HepG2 (cell line): ENCODE data around the gene PSRC1. TPM values are rescaled to one million over a fixed set of nuclear protein-coding genes. Genes with fewer than 3 reads are reported as not detected.

Experiments used
- ATAD3A ChIP-seq: sonication (generic); formaldehyde crosslinking; IDR thresholded peaks from 2 replicates; pipeline ENCODE4 v1.4.0; 2020; ENCODE audit warnings: missing genetic modification reagents
- BHLHE40 ChIP-seq: IDR thresholded peaks from 2 replicates; pipeline ENCODE4 v1.6.1; 2011; ENCODE audit warnings: low read length, improper control_type of control experiment
- BRCA1 ChIP-seq: sonication (generic); formaldehyde crosslinking; IDR thresholded peaks from 2 replicates; pipeline ENCODE4 v1.4.0; 2020; ENCODE audit warnings: missing genetic modification reagents
- GTF3A ChIP-seq: sonication (generic); formaldehyde crosslinking; conservative IDR thresholded peaks from 2 replicates; pipeline ENCODE4 v1.4.0; 2020; ENCODE audit warnings: mild to moderate bottlenecking, missing genetic modification reagents
- HNRNPK ChIP-seq: fragments of 200-400 bp; formaldehyde crosslinking; IDR thresholded peaks from 2 replicates; pipeline ENCODE4 v1.6.1; 2018; ENCODE audit warnings: low read length, low read depth, moderate library complexity, mild to moderate bottlenecking; ENCODE audit not compliant: poor library complexity, severe bottlenecking
- HOXA5 ChIP-seq: sonication (generic); formaldehyde crosslinking; IDR thresholded peaks from 2 replicates; pipeline ENCODE4 v1.4.0; 2020; ENCODE audit warnings: missing genetic modification reagents
- KDM2A ChIP-seq: sonication (generic); formaldehyde crosslinking; IDR thresholded peaks from 2 replicates; pipeline ENCODE4 v1.4.0; 2020; ENCODE audit warnings: low read depth, missing genetic modification reagents, borderline replicate concordance
- KDM5A ChIP-seq: fragments of 200-600 bp; sonication (generic); IDR thresholded peaks from 2 replicates; pipeline ENCODE4 v1.7.0; 2018; ENCODE audit warnings: antibody characterized with exemption, mild to moderate bottlenecking, low read length, borderline replicate concordance
- MAX ChIP-seq: IDR thresholded peaks from 2 replicates; pipeline ENCODE4 v1.6.1; 2012; ENCODE audit warnings: inconsistent platforms
- MTERF4 ChIP-seq: sonication (generic); formaldehyde crosslinking; IDR thresholded peaks from 2 replicates; pipeline ENCODE4 v1.8.0; 2023; ENCODE audit warnings: mild to moderate bottlenecking, missing genetic modification reagents
- MXD4 ChIP-seq: IDR thresholded peaks from 2 replicates; pipeline ENCODE4 v1.6.1; 2016; ENCODE audit warnings: mild to moderate bottlenecking, missing biosample characterization, missing genetic modification reagents
- NBN ChIP-seq: fragments of 450-650 bp; conservative IDR thresholded peaks from 2 replicates; pipeline ENCODE4 v1.6.1; 2017
- POLR2AphosphoS5 ChIP-seq: IDR thresholded peaks from 2 replicates; pipeline ENCODE4 v1.6.1; 2012; ENCODE audit warnings: low read depth, low read length
- POLR2G ChIP-seq: fragments of 200-400 bp; formaldehyde crosslinking; IDR thresholded peaks from 2 replicates; pipeline ENCODE4 v1.6.1; 2018; ENCODE audit warnings: mild to moderate bottlenecking, low read depth, low read length, moderate library complexity
- SNAPC5 ChIP-seq: sonication (generic); formaldehyde crosslinking; IDR thresholded peaks from 2 replicates; pipeline ENCODE4 v1.8.1; 2023; ENCODE audit warnings: mild to moderate bottlenecking, missing genetic modification reagents, borderline replicate concordance
- SP1 ChIP-seq, 2 experiments: fragments of 450-650 bp in 1 of 2; sonication (generic) in 1 of 2; formaldehyde crosslinking in 1 of 2; IDR thresholded peaks; 2 replicates each; pipeline versions ENCODE4 v1.4.0 to v1.6.1; 2016 to 2020; ENCODE audit warnings: missing genetic modification reagents in 1 of 2
- SSRP1 ChIP-seq: IDR thresholded peaks from 2 replicates; pipeline ENCODE4 v1.6.1; 2016; ENCODE audit warnings: control low read depth
- THAP11 ChIP-seq: IDR thresholded peaks from 2 replicates; pipeline ENCODE4 v1.6.1; 2016; ENCODE audit warnings: missing biosample characterization, missing genetic modification reagents
- XRCC5 ChIP-seq: fragments of 200-400 bp; formaldehyde crosslinking; optimal IDR thresholded peaks from 2 replicates; pipeline ENCODE3; 2017; ENCODE audit warnings: mild to moderate bottlenecking, low read length
- ZBTB42 ChIP-seq: sonication (generic); formaldehyde crosslinking; IDR thresholded peaks from 2 replicates; pipeline ENCODE4 v1.5.0; 2020; ENCODE audit warnings: mild to moderate bottlenecking, missing genetic modification reagents
- ZFP36L1 ChIP-seq: sonication (generic); formaldehyde crosslinking; IDR thresholded peaks from 2 replicates; pipeline ENCODE4 v1.8.0; 2022; ENCODE audit warnings: mild to moderate bottlenecking, missing genetic modification reagents, moderate library complexity
- ZNF367 ChIP-seq: sonication (generic); formaldehyde crosslinking; IDR thresholded peaks from 2 replicates; pipeline ENCODE4 v1.4.0; 2020; ENCODE audit warnings: missing genetic modification reagents, borderline replicate concordance
- ZNF512 ChIP-seq: sonication (generic); formaldehyde crosslinking; IDR thresholded peaks from 2 replicates; pipeline ENCODE4 v1.4.0; 2020; ENCODE audit warnings: mild to moderate bottlenecking, missing genetic modification reagents
- ZNF607 ChIP-seq: sonication (generic); formaldehyde crosslinking; IDR thresholded peaks from 2 replicates; pipeline ENCODE4 v1.5.1; 2020; ENCODE audit warnings: missing genetic modification reagents, mild to moderate bottlenecking, borderline replicate concordance
- ZNF691 ChIP-seq: sonication (generic); formaldehyde crosslinking; IDR thresholded peaks from 2 replicates; pipeline ENCODE4 v1.4.0; 2020; ENCODE audit warnings: missing genetic modification reagents, low read depth, mild to moderate bottlenecking, borderline replicate concordance
- ZNF749 ChIP-seq: sonication (generic); formaldehyde crosslinking; IDR thresholded peaks from 2 replicates; pipeline ENCODE4 v1.8.0; 2022; ENCODE audit warnings: mild to moderate bottlenecking, missing genetic modification reagents, moderate library complexity, borderline replicate concordance
- ZNF761 ChIP-seq: sonication (generic); formaldehyde crosslinking; conservative IDR thresholded peaks from 2 replicates; pipeline ENCODE4 v1.4.0; 2020; ENCODE audit warnings: mild to moderate bottlenecking, missing genetic modification reagents
- ZNF792 ChIP-seq: IDR thresholded peaks from 2 replicates; pipeline ENCODE4 v1.6.1; 2016
- ZNF83 ChIP-seq: sonication (generic); formaldehyde crosslinking; IDR thresholded peaks from 2 replicates; pipeline ENCODE4 v1.4.0; 2020; ENCODE audit warnings: missing genetic modification reagents, mild to moderate bottlenecking, borderline replicate concordance
- polyA plus RNA-seq, 8 experiments: library from polyadenylated mRNA; depleted of rRNA in 3 of 8; stranded (reverse) in 7 of 8; unstranded in 1 of 8; fragments of >200 nt; fragmentation: Illumina TruSeq in 4 of 8; extraction: Trizol in 4 of 8; gene quantifications; 2 replicates each; pipeline versions ENCODE4 v1.2.1 to v1.2.3, GENCODE V29; 2011 to 2016; ENCODE audit warnings: low read depth in 4 of 8, missing spikeins in 1 of 8, mixed read lengths in 1 of 8; ENCODE audit not compliant: insufficient read depth in 1 of 8
- total RNA-seq, 5 experiments: library from RNA; depleted of rRNA; stranded (reverse); fragments of >200 nt; fragmentation: Illumina TruSeq; extraction: Trizol; gene quantifications; 2 replicates each; pipeline ENCODE4 v1.2.3, GENCODE V29; 2016; ENCODE audit warnings: low read depth in 1 of 5

The PSRC1 gene
- total and polyA plus RNA-seq, 2 of the 13 experiments (the other 11 are each of a cell fraction or from before 2014, with no cell fraction given) = 28.6 to 30.3 TPM

- 0 out of 2 replicates have a peak, but pooled peaks have one; percentile 20 for TF ChIP-seq MAX
- no peak for TF ChIP-seq MXD4 (CRISPR knock-in tag)
- TF ChIP-seq POLR2AphosphoS5 = peak; percentile 34
- no peak for TF ChIP-seq MTERF4 (CRISPR knock-in tag)
- peak; percentile 79 for TF ChIP-seq XRCC5
- TF ChIP-seq KDM5A = no peak
- TF ChIP-seq HNRNPK = no peak
- 0 out of 2 replicates have a peak, but pooled peaks have one; percentile 51 for TF ChIP-seq KDM2A (CRISPR knock-in tag)
- peak; percentile 30; the same call in 1 of the 2 replicates for TF ChIP-seq POLR2G
- no peak for TF ChIP-seq ZNF792 (CRISPR knock-in tag)
- no peak for TF ChIP-seq ZNF607 (CRISPR knock-in tag)
- TF ChIP-seq ATAD3A (CRISPR knock-in tag) = no peak
- no peak for TF ChIP-seq ZBTB42
- no peak for TF ChIP-seq ZNF367 (CRISPR knock-in tag)
- no peak for TF ChIP-seq ZNF749 (CRISPR knock-in tag)
- TF ChIP-seq BHLHE40 = no peak
- 0 out of 2 replicates have a peak, but pooled peaks have one; percentile 3 for TF ChIP-seq ZNF691 (CRISPR knock-in tag)
- no peak for TF ChIP-seq BRCA1
- no peak for TF ChIP-seq SSRP1
- TF ChIP-seq NBN = no peak
- 0 out of 2 replicates have a peak, but pooled peaks have one; percentile 30 for TF ChIP-seq ZNF512 (CRISPR knock-in tag)
- TF ChIP-seq ZNF761 (CRISPR knock-in tag) = 0 out of 2 replicates have a peak, but pooled peaks have one; percentile 15
- no peak for TF ChIP-seq SP1 (IDR thresholded peaks at IDR 0.05)
- TF ChIP-seq SP1 (CRISPR knock-in tag; IDR thresholded peaks at IDR 0.05) = no peak
- 0 out of 2 replicates have a peak, but pooled peaks have one; percentile 12 for TF ChIP-seq THAP11 (CRISPR knock-in tag)
- no peak for TF ChIP-seq HOXA5 (CRISPR knock-in tag)
- TF ChIP-seq ZFP36L1 (CRISPR knock-in tag) = no peak
- no peak for TF ChIP-seq GTF3A (CRISPR knock-in tag)
- no peak for TF ChIP-seq ZNF83 (CRISPR knock-in tag)
- no peak for TF ChIP-seq SNAPC5
Measured at GRCh38 chr1:109239409-109240068, 43.4 kb downstream of the PSRC1 start (continued).
